HEK293 (cell line): ENCODE data around the gene PPP6R3.

Experiments used
- CTCF ChIA-PET: fragments of 350-600 bp; formaldehyde crosslinking; extraction: SDS; loops from one replicate; lab custom pipeline; 2021; ENCODE audit warnings: antibody characterized with exemption; lab: Yijun Ruan, JAX
- POLR2A ChIA-PET: fragments of 300-600 bp; formaldehyde crosslinking; extraction: SDS; loops from one replicate; lab custom pipeline; 2020; ENCODE audit warnings: antibody characterized with exemption, inconsistent platforms; lab: Yijun Ruan, JAX
- H3K27ac ChIP-seq: fragments of 200-500 bp; sonication (Bioruptor generic); 2 replicates; pipeline ENCODE4 v1.5.1; 2014; ENCODE audit warnings: low read depth, low read length, control low read depth, inconsistent platforms; ENCODE audit errors: extremely low read depth
- H3K36me3 ChIP-seq, 2 experiments: fragments of 200-500 bp in 1 of 2; sonication (Bioruptor generic) in 1 of 2; 1 replicate in 1 of 2; 2 replicates in 1 of 2; pipeline ENCODE4 v1.5.1; 2014 to 2017; ENCODE audit warnings: inconsistent platforms in 2 of 2, low read length in 2 of 2; ENCODE audit not compliant: control insufficient read depth in 2 of 2, insufficient read depth in 1 of 2
- H3K4me1 ChIP-seq: fragments of 200-500 bp; sonication (Bioruptor generic); 2 replicates; pipeline ENCODE4 v1.5.1; 2014; ENCODE audit warnings: mild to moderate bottlenecking, low read length, inconsistent platforms; ENCODE audit not compliant: control insufficient read depth, insufficient read depth
- H3K4me3 ChIP-seq: 2 replicates; pipeline ENCODE4 v1.5.1; 2011; ENCODE audit warnings: low read depth, mild to moderate bottlenecking, control low read depth, low read length, moderate library complexity
- H3K9me3 ChIP-seq: fragments of 200-500 bp; sonication (Bioruptor generic); 2 replicates; pipeline ENCODE4 v1.5.1; 2014; ENCODE audit warnings: low read depth, low read length, inconsistent platforms; ENCODE audit not compliant: control insufficient read depth, insufficient read depth
- GLIS1 ChIP-seq: fragments of 450-650 bp; formaldehyde crosslinking; IDR thresholded peaks from 2 replicates; pipeline ENCODE4 v1.5.1; 2016; ENCODE audit warnings: missing biosample characterization, missing genetic modification characterization
- HOXC10 ChIP-seq: sonication (generic); formaldehyde crosslinking; IDR thresholded peaks from 2 replicates; pipeline ENCODE4 v1.8.1; 2023; ENCODE audit warnings: mild to moderate bottlenecking, missing genetic modification reagents
- MYNN ChIP-seq: fragments of 450-650 bp; formaldehyde crosslinking; IDR thresholded peaks from 2 replicates; pipeline ENCODE4 v1.5.1; 2016; ENCODE audit warnings: missing biosample characterization, missing genetic modification characterization, borderline replicate concordance
- SCRT2 ChIP-seq: fragments of 450-650 bp; formaldehyde crosslinking; IDR thresholded peaks from 2 replicates; pipeline ENCODE4 v1.5.1; 2016; ENCODE audit warnings: missing biosample characterization, missing genetic modification characterization
- SP3 ChIP-seq: fragments of 450-650 bp; formaldehyde crosslinking; IDR thresholded peaks from 2 replicates; pipeline ENCODE4 v1.5.1; 2016; ENCODE audit warnings: missing biosample characterization, missing genetic modification characterization
- TRIM28 ChIP-seq: IDR thresholded peaks from 2 replicates; pipeline ENCODE4 v1.6.1; 2011; ENCODE audit warnings: low read length, control low read depth, borderline replicate concordance
- ZFP3 ChIP-seq: fragments of 450-650 bp; formaldehyde crosslinking; IDR thresholded peaks from 2 replicates; pipeline ENCODE4 v1.5.1; 2016; ENCODE audit warnings: low read depth, missing biosample characterization, missing genetic modification characterization
- ZNF10 ChIP-seq: fragments of 450-650 bp; formaldehyde crosslinking; IDR thresholded peaks from 2 replicates; pipeline ENCODE4 v1.5.1; 2017; ENCODE audit warnings: missing biosample characterization, missing genetic modification characterization
- ZNF112 ChIP-seq: fragments of 450-650 bp; formaldehyde crosslinking; IDR thresholded peaks from 2 replicates; pipeline ENCODE4 v1.5.0; 2017; ENCODE audit warnings: missing biosample characterization, missing genetic modification characterization
- ZNF16 ChIP-seq: fragments of 450-650 bp; formaldehyde crosslinking; IDR thresholded peaks from 2 replicates; pipeline ENCODE4 v1.5.1; 2016; ENCODE audit warnings: low read depth, missing biosample characterization, missing genetic modification characterization
- ZNF184 ChIP-seq: fragments of 450-650 bp; IDR thresholded peaks from 2 replicates; pipeline ENCODE4 v1.5.1; 2018; ENCODE audit warnings: missing biosample characterization, mild to moderate bottlenecking, missing genetic modification characterization
- ZNF211 ChIP-seq: fragments of 450-650 bp; formaldehyde crosslinking; IDR thresholded peaks from 2 replicates; pipeline ENCODE4 v1.5.1; 2016; ENCODE audit warnings: low read depth, missing biosample characterization, missing genetic modification characterization
- ZNF274 ChIP-seq, 2 experiments: fragments of 200-500 bp in 1 of 2; fragments of 450-650 bp in 1 of 2; sonication (Bioruptor generic) in 1 of 2; formaldehyde crosslinking in 1 of 2; IDR thresholded peaks; 2 replicates each; pipeline versions ENCODE4 v1.5.1 to v1.6.1; 2014 to 2016; ENCODE audit warnings: borderline replicate concordance in 1 of 2, inconsistent platforms in 1 of 2, low read length in 1 of 2, missing biosample characterization in 1 of 2, missing genetic modification characterization in 1 of 2
- ZNF354C ChIP-seq: fragments of 450-650 bp; formaldehyde crosslinking; IDR thresholded peaks from 2 replicates; pipeline ENCODE4 v1.5.1; 2016; ENCODE audit warnings: missing biosample characterization, missing genetic modification characterization, low read depth, borderline replicate concordance
- ZNF391 ChIP-seq: fragments of 450-650 bp; formaldehyde crosslinking; IDR thresholded peaks from 2 replicates; pipeline ENCODE4 v1.5.1; 2016; ENCODE audit warnings: low read depth, missing biosample characterization, missing genetic modification characterization, borderline replicate concordance
- ZNF398 ChIP-seq: fragments of 450-650 bp; formaldehyde crosslinking; IDR thresholded peaks from 2 replicates; pipeline ENCODE4 v1.5.1; 2017; ENCODE audit warnings: missing biosample characterization, missing genetic modification characterization
- ZNF548 ChIP-seq: fragments of 450-650 bp; formaldehyde crosslinking; IDR thresholded peaks from 2 replicates; pipeline ENCODE4 v1.5.1; 2016; ENCODE audit warnings: missing biosample characterization, missing genetic modification characterization
- ZNF549 ChIP-seq: fragments of 450-650 bp; IDR thresholded peaks from 2 replicates; pipeline ENCODE4 v1.5.1; 2018; ENCODE audit warnings: missing biosample characterization, missing genetic modification characterization, mild to moderate bottlenecking, inconsistent platforms, moderate library complexity
- ZNF600 ChIP-seq: fragments of 450-650 bp; formaldehyde crosslinking; IDR thresholded peaks from 2 replicates; pipeline ENCODE4 v1.5.1; 2016; ENCODE audit warnings: missing biosample characterization, missing genetic modification characterization
- ZNF701 ChIP-seq: fragments of 450-650 bp; formaldehyde crosslinking; IDR thresholded peaks from 2 replicates; pipeline ENCODE4 v1.5.1; 2016; ENCODE audit warnings: missing biosample characterization, missing genetic modification characterization
- ZNF747 ChIP-seq: fragments of 450-650 bp; formaldehyde crosslinking; IDR thresholded peaks from 2 replicates; pipeline ENCODE4 v1.5.1; 2016; ENCODE audit warnings: missing biosample characterization, missing genetic modification characterization
- ZNF776 ChIP-seq: fragments of 450-650 bp; formaldehyde crosslinking; IDR thresholded peaks from 2 replicates; pipeline ENCODE4 v1.5.0; 2017; ENCODE audit warnings: missing biosample characterization, missing genetic modification characterization, borderline replicate concordance
- ZNF843 ChIP-seq: fragments of 450-650 bp; formaldehyde crosslinking; IDR thresholded peaks from 2 replicates; pipeline ENCODE4 v1.5.1; 2016; ENCODE audit warnings: missing biosample characterization, missing genetic modification characterization
- ZSCAN30 ChIP-seq: fragments of 450-650 bp; IDR thresholded peaks from 2 replicates; pipeline ENCODE4 v1.5.1; 2018; ENCODE audit warnings: missing biosample characterization, mild to moderate bottlenecking, missing genetic modification characterization, moderate library complexity
- TF ChIP-seq, protein P1 (sequence below): fragments of 450-650 bp; formaldehyde crosslinking; IDR thresholded peaks from 2 replicates; pipeline ENCODE4 v1.5.1; 2016; ENCODE audit warnings: missing biosample characterization, missing genetic modification characterization
- TF ChIP-seq, protein P2 (sequence below): fragments of 450-650 bp; formaldehyde crosslinking; IDR thresholded peaks from 2 replicates; pipeline ENCODE4 v1.5.1; 2017; ENCODE audit warnings: missing biosample characterization, missing genetic modification characterization
- TF ChIP-seq, protein P3 (sequence below): fragments of 450-650 bp; formaldehyde crosslinking; IDR thresholded peaks from 2 replicates; pipeline ENCODE4 v1.5.1; 2017; ENCODE audit warnings: missing biosample characterization, missing genetic modification characterization
- TF ChIP-seq, protein P4 (sequence below): fragments of 450-650 bp; IDR thresholded peaks from 2 replicates; pipeline ENCODE4 v1.5.1; 2018; ENCODE audit warnings: missing biosample characterization, missing genetic modification characterization

Gene PPP6R3

DNA sequence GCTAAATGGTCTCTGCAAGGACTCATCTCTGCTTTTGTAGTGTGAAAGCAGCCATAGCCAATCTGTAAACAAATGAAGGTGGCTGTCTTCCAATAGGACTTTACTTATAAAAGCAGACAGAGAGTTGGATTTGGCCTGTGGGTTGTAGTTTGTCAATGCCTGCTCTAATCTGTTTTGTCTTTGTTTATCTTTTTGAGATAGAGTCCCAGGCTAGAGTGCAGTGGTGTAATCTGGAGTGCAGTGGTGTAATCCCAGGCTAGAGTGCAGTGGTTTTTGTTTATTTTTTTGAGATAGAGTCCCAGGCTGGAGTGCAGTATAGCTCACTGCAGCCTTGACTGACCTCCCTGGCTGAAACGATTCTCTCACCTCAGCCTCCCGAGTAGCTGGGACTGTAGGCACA, 8.6 kb downstream of the PPP6R3 start (continued):
- no peak for TF ChIP-seq MYNN (tag by site-specific recombination)
- no peak for TF ChIP-seq ZNF548 (tag by site-specific recombination)
- no peak for TF ChIP-seq ZNF184 (tag by site-specific recombination)
- peak; percentile 69; the same call in 1 of the 2 replicates for TF ChIP-seq TRIM28
- TF ChIP-seq, protein P1, sequence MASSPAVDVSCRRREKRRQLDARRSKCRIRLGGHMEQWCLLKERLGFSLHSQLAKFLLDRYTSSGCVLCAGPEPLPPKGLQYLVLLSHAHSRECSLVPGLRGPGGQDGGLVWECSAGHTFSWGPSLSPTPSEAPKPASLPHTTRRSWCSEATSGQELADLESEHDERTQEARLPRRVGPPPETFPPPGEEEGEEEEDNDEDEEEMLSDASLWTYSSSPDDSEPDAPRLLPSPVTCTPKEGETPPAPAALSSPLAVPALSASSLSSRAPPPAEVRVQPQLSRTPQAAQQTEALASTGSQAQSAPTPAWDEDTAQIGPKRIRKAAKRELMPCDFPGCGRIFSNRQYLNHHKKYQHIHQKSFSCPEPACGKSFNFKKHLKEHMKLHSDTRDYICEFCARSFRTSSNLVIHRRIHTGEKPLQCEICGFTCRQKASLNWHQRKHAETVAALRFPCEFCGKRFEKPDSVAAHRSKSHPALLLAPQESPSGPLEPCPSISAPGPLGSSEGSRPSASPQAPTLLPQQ (tag by site-specific recombination): no peak
- TF ChIP-seq, protein P2, sequence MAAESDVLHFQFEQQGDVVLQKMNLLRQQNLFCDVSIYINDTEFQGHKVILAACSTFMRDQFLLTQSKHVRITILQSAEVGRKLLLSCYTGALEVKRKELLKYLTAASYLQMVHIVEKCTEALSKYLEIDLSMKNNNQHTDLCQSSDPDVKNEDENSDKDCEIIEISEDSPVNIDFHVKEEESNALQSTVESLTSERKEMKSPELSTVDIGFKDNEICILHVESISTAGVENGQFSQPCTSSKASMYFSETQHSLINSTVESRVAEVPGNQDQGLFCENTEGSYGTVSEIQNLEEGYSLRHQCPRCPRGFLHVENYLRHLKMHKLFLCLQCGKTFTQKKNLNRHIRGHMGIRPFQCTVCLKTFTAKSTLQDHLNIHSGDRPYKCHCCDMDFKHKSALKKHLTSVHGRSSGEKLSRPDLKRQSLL (tag by site-specific recombination): 0 out of 2 replicates have a peak, but pooled peaks have one; percentile 20
- no peak for TF ChIP-seq ZNF747
- TF ChIP-seq ZNF211 (tag by site-specific recombination): no peak
- TF ChIP-seq, protein P3, sequence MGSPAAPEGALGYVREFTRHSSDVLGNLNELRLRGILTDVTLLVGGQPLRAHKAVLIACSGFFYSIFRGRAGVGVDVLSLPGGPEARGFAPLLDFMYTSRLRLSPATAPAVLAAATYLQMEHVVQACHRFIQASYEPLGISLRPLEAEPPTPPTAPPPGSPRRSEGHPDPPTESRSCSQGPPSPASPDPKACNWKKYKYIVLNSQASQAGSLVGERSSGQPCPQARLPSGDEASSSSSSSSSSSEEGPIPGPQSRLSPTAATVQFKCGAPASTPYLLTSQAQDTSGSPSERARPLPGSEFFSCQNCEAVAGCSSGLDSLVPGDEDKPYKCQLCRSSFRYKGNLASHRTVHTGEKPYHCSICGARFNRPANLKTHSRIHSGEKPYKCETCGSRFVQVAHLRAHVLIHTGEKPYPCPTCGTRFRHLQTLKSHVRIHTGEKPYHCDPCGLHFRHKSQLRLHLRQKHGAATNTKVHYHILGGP (tag by site-specific recombination): peak; percentile 43; the same call in 1 of the 2 replicates
- no peak for TF ChIP-seq ZNF600 (tag by site-specific recombination)
- TF ChIP-seq SP3 (tag by site-specific recombination): no peak
- TF ChIP-seq GLIS1: peak; percentile 12; the same call in 1 of the 2 replicates
- TF ChIP-seq ZNF843 (tag by site-specific recombination): 0 out of 2 replicates have a peak, but pooled peaks have one; percentile 19
- TF ChIP-seq HOXC10 (CRISPR knock-in tag): no peak

DNA sequence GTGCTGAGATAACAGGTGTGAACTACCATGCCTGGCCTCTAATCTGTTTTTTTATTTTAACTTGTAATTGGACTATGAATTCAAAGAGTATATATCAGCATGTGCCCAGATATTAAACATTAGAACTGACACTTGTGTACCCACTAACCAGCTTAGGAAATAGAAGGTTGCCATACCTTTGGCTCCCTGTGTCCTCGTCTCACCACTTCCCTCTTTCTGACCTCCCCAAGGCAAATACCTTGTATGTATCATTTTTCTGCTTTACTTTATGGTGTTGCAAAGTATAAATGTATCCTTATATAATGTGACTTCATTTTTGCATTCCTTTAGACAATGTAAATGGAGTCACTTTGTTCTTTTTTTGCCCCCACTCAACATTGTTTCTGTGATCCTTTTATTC, 9.1 kb downstream of the PPP6R3 start:
- TF ChIP-seq SCRT2 (tag by site-specific recombination) (no peak), ZNF354C (tag by site-specific recombination) (no peak), TRIM28 (no peak), ZNF391 (tag by site-specific recombination) (no peak), ZNF398 (tag by site-specific recombination) (no peak), ZNF112 (tag by site-specific recombination) (no peak), ZNF549 (no peak), ZNF274 (IDR thresholded peaks at IDR 0.05; ENCODE audit: low read length) (no peak), ZNF274 (tag by site-specific recombination; IDR thresholded peaks at IDR 0.05; ENCODE audit: borderline replicate concordance) (no peak), ZNF16 (no peak), ZSCAN30 (tag by site-specific recombination) (no peak), ZFP3 (tag by site-specific recombination) (no peak), ZNF776 (tag by site-specific recombination) (no peak), ZNF10 (tag by site-specific recombination) (no peak), ZNF701 (tag by site-specific recombination) (no peak)
- TF ChIP-seq, protein P4, sequence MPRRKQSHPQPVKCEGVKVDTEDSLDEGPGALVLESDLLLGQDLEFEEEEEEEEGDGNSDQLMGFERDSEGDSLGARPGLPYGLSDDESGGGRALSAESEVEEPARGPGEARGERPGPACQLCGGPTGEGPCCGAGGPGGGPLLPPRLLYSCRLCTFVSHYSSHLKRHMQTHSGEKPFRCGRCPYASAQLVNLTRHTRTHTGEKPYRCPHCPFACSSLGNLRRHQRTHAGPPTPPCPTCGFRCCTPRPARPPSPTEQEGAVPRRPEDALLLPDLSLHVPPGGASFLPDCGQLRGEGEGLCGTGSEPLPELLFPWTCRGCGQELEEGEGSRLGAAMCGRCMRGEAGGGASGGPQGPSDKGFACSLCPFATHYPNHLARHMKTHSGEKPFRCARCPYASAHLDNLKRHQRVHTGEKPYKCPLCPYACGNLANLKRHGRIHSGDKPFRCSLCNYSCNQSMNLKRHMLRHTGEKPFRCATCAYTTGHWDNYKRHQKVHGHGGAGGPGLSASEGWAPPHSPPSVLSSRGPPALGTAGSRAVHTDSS (tag by site-specific recombination): no peak
- ChIA-PET CTCF (no interaction called here), POLR2A (interaction anchor here (0.7 kb wide), 1 partner anchor 253 kb away, joined by 3 read pairs; no protein-coding TSS in a partner anchor)
- peaks cover 15% of the 10 kb centered on the region; the same call in 1 of the 2 replicates for H3K4me1 ChIP-seq
- no peak overlapping the region for H3K27ac ChIP-seq
- no peaks in the 10 kb centered on the region for H3K9me3 ChIP-seq
- H3K4me3 ChIP-seq: no peak overlapping the region
- H3K36me3 ChIP-seq: peaks cover 0 to 22% of the 10 kb centered on the region in 2 experiments; a peak in 2 of 3 replicates
